ENCODE data around the gene TANC1.

GRCh38 chr2:159144776-159145614, 176.6 kb downstream of the TANC1 start:
- no peak for TF ChIP-seq CTCF (IDR thresholded peaks at IDR 0.05; ENCODE audit: poor library complexity, severe bottlenecking)
- no peak for TF ChIP-seq EZH2 (IDR thresholded peaks at IDR 0.05; ENCODE audit: borderline replicate concordance, insufficient read depth, low read length, poor library complexity, severe bottlenecking)
- no peak for TF ChIP-seq REST (IDR thresholded peaks at IDR 0.05; ENCODE audit: borderline replicate concordance)
- no peak for TF ChIP-seq POLR2AphosphoS5 (IDR thresholded peaks at IDR 0.05)

Data from neural cell (in vitro differentiated cells).